Stimulated activated naive B cell treated with anti-CD40 and anti-IgM and Interleukin-4, amounts not matched to agents 10 μg/mL and 1 μg/mL and 100 μg/mL, for 72 hours (primary cell): Measurements from ENCODE around the gene CACYBP.

Source experiments
- ATAC-seq, 2 donors: fragments of 150-1000 bp; cut with Tn5 transposase; replicated peaks; 2 replicates each; pipeline ENCODE4 v1.10.0; 2021; ENCODE audit warnings: moderate library complexity in 1 of 2
- DNase-seq: peaks from one replicate; pipeline ENCODE4 v3.0.0; 2021
- H3K27ac Mint-ChIP-seq: one replicate; pipeline ENCODE4 v1.8.0; 2022; ENCODE audit warnings: mild to moderate bottlenecking, mixed read lengths
- H3K27me3 Mint-ChIP-seq, 2 donors: one replicate each; pipeline ENCODE4 v1.8.0; 2022; ENCODE audit warnings: mixed read lengths in 2 of 2
- H3K36me3 Mint-ChIP-seq, 2 donors: one replicate each; pipeline ENCODE4 v1.8.0; 2022; ENCODE audit warnings: mixed read lengths in 2 of 2, mild to moderate bottlenecking in 1 of 2
- H3K4me1 Mint-ChIP-seq, 2 donors: one replicate each; pipeline ENCODE4 v1.8.0; 2022; ENCODE audit warnings: mixed read lengths in 2 of 2, mild to moderate bottlenecking in 1 of 2
- H3K4me3 Mint-ChIP-seq, 2 donors: one replicate each; pipeline ENCODE4 v1.8.0; 2022; ENCODE audit warnings: mild to moderate bottlenecking in 2 of 2, mixed read lengths in 2 of 2, moderate library complexity in 1 of 2
- H3K9me3 Mint-ChIP-seq, 2 donors: one replicate each; pipeline ENCODE4 v1.8.0; 2022; ENCODE audit warnings: mixed read lengths in 2 of 2, mild to moderate bottlenecking in 1 of 2

The CACYBP gene

DNA sequence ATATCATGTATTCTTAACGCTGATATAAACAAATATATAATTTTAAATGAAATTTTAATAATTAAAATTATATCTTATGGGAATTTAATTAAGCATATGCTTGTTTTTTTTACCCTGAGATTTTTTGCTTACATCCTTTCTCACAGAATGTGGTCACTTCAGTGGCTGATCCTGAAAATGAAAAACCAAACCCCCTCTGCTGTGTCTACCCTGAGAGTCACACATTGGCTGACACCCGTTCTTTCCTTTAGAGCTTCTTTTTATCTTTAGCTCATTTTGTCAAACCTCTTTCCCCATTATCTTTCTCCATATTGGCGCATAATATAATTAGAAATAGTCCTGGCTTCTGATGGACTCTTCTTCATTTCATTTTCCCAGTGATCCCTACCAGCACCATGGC, 10.8 kb upstream of the CACYBP start:
- Mint-ChIP-seq H3K4me1 (peaks cover 7 to 22% of the 10 kb centered on the region in 2 donors), H3K36me3 (peaks cover 22 to 23% of the 10 kb centered on the region in 2 donors), H3K4me3 (no peak overlapping the region), H3K27me3 (no peaks in the 10 kb centered on the region), H3K9me3 (no peaks in the 10 kb centered on the region), H3K27ac (no peak overlapping the region)
- DNase-seq (no peak), ATAC-seq (no peak)

DNA sequence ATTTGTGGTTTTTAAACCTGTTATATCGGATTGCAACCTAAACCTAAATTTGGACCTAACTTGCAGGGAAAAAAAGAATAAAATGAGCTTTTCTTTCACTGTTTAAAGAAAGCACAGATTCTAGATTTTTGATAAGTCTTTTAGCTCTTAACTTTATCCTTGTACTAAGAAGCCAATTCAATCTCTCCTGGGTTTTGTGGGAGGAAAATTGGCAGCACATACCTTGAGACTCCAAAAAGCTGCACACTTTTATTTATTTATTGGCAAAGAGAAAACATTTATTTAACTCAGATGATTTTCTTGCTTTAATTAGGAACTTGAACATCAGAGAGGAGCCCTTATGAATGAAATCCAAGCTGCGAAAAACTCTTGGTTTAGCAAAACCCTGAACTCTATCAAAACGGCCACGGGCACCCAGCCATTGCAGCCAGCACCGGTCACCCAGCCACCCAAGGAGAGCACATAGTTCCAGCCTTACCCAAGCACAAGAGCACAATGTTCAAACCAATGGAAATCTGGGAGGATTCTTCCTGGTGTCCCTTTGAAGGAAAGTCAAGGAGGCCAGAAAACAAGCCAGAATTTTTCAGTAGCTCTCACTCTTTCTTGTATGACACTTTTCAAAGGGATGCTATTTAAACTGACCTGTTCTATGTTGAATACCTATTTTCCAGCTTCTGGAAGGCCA, 10.1 kb upstream of the CACYBP start:
- DNase-seq (no peak), ATAC-seq (no peak)
- Mint-ChIP-seq H3K4me1 (peaks cover 7 to 22% of the 10 kb centered on the region in 2 donors), H3K9me3 (no peaks in the 10 kb centered on the region), H3K4me3 (peak overlapping the region; percentile 61 to 62), H3K36me3 (peaks cover 21 to 24% of the 10 kb centered on the region in 2 donors), H3K27ac (peak overlapping the region; percentile 81), H3K27me3 (no peaks in the 10 kb centered on the region)

DNA sequence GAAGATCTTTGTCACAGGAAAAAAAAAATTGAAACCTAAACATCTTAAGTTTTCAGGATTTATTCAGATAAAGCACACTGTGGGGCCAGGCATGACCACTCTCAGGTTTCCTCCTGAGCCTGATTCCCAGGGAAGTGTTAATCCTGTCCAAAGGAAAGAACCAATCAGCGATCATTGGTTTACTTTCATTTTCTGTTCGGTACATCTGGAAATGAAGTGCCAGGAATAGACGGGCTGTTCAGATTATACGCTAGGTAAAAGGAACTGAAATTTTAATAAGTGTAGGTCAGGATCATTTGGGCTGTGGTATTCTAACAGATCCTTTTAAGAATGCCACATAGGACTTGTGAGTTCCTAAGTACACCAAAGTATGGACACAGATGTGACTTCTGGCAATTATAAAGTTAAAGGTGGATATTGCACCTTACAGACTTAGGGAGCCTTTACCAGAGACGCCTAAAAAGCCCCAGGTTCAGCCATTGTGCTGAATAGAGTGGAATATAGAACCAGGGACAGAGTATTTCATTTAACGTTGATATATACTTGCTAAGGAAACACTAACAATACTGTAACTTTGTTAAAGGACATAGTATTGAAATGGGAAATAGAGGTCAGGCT, 9.3 kb upstream of the CACYBP start:
- ATAC-seq (peak; percentile 72 to 75), DNase-seq (no peak)
- Mint-ChIP-seq H3K27ac (peak overlapping the region; percentile 91), H3K4me3 (peak overlapping the region; percentile 63 to 69), H3K9me3 (no peaks in the 10 kb centered on the region), H3K4me1 (peaks cover 7 to 22% of the 10 kb centered on the region in 2 donors), H3K27me3 (no peaks in the 10 kb centered on the region), H3K36me3 (peaks cover 18 to 24% of the 10 kb centered on the region in 2 donors)

DNA sequence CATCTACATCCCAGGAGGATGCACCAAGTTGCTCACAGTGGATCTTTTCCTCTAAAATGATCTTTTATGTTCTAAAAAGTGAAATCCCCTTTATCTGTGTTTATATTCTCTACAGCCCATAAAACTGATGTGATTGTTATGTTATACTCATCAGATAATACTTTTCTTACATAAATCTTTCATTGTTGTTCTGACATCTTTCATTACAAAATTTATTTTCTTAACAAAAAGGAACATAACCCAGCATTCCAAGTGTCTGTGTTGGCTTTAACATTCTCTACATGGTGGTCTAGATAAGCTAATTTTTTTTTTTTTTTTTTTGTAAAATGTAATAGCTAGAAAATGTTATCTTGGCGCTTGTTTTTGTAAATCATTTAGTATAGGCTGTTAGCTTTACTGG, 8.3 kb upstream of the CACYBP start:
- peaks cover 7 to 22% of the 10 kb centered on the region in 2 donors for H3K4me1 Mint-ChIP-seq
- H3K4me3 Mint-ChIP-seq: no peak overlapping the region
- H3K27me3 Mint-ChIP-seq: no peaks in the 10 kb centered on the region
- H3K27ac Mint-ChIP-seq: no peak overlapping the region
- no peaks in the 10 kb centered on the region for H3K9me3 Mint-ChIP-seq
- ATAC-seq: no peak
- DNase-seq: no peak
- peaks cover 18 to 24% of the 10 kb centered on the region in 2 donors for H3K36me3 Mint-ChIP-seq

DNA sequence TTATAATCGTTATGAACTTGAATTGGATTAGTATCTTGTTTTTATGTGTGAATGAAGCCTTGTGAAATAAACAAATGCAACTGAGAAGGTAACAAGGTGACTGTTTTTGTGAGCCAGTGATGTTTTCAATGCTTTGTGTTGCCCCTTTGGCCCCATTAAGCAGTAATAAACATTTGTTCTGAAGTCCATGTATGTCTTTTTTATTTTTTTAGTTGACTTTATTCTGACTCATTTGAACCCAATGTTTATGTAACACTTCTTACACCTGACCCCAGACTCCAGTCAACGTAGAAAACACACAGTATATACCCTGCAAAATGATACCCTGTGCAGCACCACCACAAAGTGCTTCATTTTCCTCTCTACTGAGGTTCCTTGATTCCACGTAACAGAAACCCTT, 4.6 kb upstream of the CACYBP start:
- peaks cover 6 to 8% of the 10 kb centered on the region in 2 donors for H3K36me3 Mint-ChIP-seq
- ATAC-seq: no peak
- H3K27ac Mint-ChIP-seq: no peak overlapping the region
- H3K4me1 Mint-ChIP-seq: peaks cover 2 to 6% of the 10 kb centered on the region in 2 donors
- DNase-seq: no peak
- no peaks in the 10 kb centered on the region for H3K27me3 Mint-ChIP-seq
- H3K9me3 Mint-ChIP-seq: no peaks in the 10 kb centered on the region
- H3K4me3 Mint-ChIP-seq: no peak overlapping the region

DNA sequence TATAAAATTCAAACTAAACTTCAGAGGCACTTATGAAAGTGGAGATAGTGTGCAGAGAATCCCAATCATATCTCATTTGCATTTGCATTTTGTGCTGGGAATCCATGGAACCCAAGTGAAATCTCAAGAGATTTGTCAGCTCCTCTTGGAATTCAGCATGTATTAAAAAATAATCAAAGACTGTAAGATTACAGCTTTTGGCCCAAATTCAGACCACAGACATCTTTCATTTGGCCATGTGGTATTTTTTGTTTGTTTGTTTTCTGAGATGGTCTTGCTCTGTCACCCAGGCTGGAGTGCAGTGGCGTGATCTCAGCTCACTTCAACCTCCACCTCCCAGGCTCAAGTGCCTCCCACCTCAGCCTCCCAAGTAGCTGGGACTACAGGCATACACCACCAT, 3.8 kb upstream of the CACYBP start:
- Mint-ChIP-seq H3K27me3 (no peaks in the 10 kb centered on the region), H3K36me3 (peaks cover 6 to 8% of the 10 kb centered on the region in 2 donors), H3K27ac (no peak overlapping the region), H3K9me3 (no peaks in the 10 kb centered on the region), H3K4me1 (peaks cover 2 to 4% of the 10 kb centered on the region in 2 donors), H3K4me3 (no peak overlapping the region)
- ATAC-seq (no peak), DNase-seq (no peak)

DNA sequence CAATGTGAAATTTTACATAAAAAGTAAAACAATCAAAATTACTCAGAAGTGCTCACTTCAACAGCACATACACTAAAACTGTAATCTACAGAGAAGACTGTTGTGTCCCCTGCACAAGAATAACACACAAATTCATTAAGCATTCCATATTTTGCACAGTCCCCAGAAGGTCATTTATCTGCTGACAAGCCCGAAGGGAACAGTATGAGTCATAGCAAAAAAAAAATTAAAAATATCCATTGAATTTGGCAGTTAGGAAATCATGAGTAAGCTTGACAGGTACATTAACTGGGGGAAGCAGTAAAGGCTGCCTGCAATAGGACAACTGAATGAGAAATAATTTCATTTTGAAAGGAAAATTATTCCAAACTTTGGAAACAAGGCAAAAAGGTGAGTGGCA, 3.3 kb upstream of the CACYBP start:
- no peak overlapping the region for H3K27ac Mint-ChIP-seq
- H3K9me3 Mint-ChIP-seq: no peaks in the 10 kb centered on the region
- no peak overlapping the region for H3K4me3 Mint-ChIP-seq
- DNase-seq (no peak), ATAC-seq (no peak)
- H3K27me3 Mint-ChIP-seq: no peaks in the 10 kb centered on the region
- H3K36me3 Mint-ChIP-seq: peaks cover 6 to 10% of the 10 kb centered on the region in 2 donors
- peaks cover 4 to 9% of the 10 kb centered on the region in 2 donors for H3K4me1 Mint-ChIP-seq

DNA sequence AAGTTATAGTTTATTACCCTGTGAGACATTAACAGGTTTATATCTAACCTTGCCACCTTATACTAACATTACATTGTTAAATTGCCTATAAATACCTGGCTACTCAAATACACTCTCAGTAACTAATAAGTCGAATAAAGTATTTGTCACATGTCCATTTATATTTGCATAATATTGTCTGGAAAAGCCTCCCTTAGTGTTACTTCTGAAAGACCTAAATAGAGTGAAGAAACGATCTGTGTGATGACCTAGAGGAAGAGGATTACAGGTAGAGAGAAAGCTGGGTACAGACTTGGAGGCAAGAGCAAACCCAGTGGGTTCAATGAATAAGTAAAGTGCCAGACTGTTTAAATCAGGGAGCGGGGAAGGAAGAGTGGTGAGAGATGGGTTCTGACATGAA, 2.7 kb upstream of the CACYBP start:
- DNase-seq: no peak
- no peaks in the 10 kb centered on the region for H3K9me3 Mint-ChIP-seq
- H3K4me1 Mint-ChIP-seq: peaks cover 4 to 15% of the 10 kb centered on the region in 2 donors
- no peak for ATAC-seq
- H3K36me3 Mint-ChIP-seq: peaks cover 6 to 12% of the 10 kb centered on the region in 2 donors
- H3K27me3 Mint-ChIP-seq: no peaks in the 10 kb centered on the region
- H3K4me3 Mint-ChIP-seq: peak overlapping the region in 1 of 2 donors; percentile 28
- peak overlapping the region; percentile 3 for H3K27ac Mint-ChIP-seq

DNA sequence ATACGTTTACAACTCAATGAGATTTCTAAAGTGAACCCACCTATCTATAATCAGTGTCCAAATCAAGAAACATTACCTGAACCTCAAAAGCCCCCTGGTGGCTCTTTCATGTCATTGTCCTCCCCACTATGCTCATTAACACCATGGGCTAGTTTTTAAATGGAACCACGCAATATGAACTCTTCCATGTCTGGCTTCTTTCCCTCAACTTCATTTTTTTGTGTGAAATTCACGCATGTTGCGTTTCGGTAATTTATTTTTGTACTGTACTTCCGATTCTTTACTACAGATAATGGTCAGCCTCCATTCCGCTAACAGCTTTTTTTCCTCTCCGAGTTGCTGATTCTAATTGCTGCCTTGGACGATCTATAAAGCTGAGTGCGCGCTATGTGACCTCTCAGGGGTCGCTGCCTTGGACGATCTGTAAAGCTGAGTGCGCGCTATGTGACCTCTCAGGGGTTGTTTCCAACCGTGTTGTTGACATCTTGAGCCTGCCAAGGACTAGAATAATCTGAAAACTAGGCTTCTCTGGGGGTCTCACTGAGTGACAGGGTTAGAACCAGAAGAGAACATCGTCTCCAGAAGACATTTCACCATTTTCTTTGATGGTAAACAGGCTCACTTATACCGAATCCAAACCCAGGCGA, 1.1 kb upstream of the CACYBP start:
- H3K4me3 Mint-ChIP-seq: no peak overlapping the region
- no peaks in the 10 kb centered on the region for H3K9me3 Mint-ChIP-seq
- peaks cover 9 to 15% of the 10 kb centered on the region in 2 donors for H3K36me3 Mint-ChIP-seq
- no peak overlapping the region for H3K27ac Mint-ChIP-seq
- ATAC-seq: peak; percentile 8 to 18
- H3K4me1 Mint-ChIP-seq: peaks cover 12 to 28% of the 10 kb centered on the region in 2 donors
- peak; percentile 38 for DNase-seq
- H3K27me3 Mint-ChIP-seq: no peaks in the 10 kb centered on the region

DNA sequence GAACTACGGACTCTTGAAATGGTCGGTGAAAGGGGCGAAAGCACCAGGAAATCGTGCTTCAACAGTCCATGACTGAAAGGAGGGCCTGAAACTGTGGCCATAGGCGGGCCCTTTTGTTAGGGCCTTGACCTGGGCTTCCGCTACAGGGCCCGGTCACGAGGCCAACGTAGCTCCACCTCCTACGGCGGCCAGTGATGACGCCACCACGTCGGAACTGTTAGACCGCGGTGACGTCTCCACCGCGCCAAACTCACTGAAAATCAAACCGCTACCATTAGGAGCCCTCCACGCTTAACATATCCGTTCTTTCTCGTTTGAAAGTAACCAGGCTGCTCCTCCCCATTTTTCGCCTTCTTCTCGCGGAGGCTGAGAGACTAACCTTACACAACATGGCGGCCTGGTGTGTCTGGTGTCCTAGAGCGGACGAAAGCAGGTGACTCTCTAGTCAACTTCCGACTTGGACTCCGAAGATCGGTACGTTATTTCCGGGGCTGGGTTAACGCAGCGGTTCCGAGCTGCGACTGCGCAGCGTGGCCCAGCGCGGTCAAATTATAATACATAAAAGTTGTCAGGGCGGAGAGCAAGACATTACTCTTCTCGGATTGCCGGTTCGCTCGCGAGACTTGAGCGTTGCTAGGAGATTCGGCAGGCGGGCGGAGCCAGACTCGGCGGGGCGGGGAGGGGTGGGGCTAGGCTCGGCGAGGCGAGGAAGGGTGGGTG, 371 bp upstream of the CACYBP start:
- Mint-ChIP-seq H3K9me3 (no peaks in the 10 kb centered on the region), H3K27me3 (no peaks in the 10 kb centered on the region), H3K36me3 (peaks cover 6 to 12% of the 10 kb centered on the region in 2 donors), H3K4me1 (peaks cover 12 to 30% of the 10 kb centered on the region in 2 donors), H3K27ac (no peak overlapping the region), H3K4me3 (no peak overlapping the region)
- peak; percentile 98 for DNase-seq
- peak; percentile 85 to 86 for ATAC-seq

DNA sequence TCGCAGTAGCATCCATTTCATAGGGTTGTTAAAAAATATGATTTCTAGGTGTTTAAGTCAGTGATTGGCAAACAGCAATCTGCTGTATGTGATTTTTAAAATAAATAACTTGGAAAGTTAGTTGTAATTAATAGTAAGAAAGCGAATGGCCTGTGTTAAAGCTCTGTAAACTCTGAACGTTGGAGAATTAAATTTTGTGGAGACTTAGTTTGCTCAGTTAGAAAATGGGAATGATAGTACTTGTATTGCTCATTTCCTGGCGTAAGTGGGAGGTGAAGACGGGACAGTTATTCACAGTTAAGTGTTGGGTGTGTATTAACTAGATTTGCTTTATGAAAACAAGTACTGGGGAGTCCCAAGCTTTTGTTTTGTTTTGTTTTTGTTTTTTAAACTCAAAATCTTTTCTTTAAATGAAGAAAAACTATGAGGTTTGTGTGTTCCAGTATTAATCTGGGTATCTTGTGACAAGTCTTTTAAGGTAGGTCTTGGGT, 995 bp downstream of the CACYBP start:
- Mint-ChIP-seq H3K36me3 (peaks cover 11 to 21% of the 10 kb centered on the region in 2 donors), H3K9me3 (no peaks in the 10 kb centered on the region), H3K4me1 (peaks cover 18 to 30% of the 10 kb centered on the region in 2 donors), H3K4me3 (no peak overlapping the region), H3K27me3 (no peaks in the 10 kb centered on the region), H3K27ac (no peak overlapping the region)
- DNase-seq (no peak), ATAC-seq (no peak)

DNA sequence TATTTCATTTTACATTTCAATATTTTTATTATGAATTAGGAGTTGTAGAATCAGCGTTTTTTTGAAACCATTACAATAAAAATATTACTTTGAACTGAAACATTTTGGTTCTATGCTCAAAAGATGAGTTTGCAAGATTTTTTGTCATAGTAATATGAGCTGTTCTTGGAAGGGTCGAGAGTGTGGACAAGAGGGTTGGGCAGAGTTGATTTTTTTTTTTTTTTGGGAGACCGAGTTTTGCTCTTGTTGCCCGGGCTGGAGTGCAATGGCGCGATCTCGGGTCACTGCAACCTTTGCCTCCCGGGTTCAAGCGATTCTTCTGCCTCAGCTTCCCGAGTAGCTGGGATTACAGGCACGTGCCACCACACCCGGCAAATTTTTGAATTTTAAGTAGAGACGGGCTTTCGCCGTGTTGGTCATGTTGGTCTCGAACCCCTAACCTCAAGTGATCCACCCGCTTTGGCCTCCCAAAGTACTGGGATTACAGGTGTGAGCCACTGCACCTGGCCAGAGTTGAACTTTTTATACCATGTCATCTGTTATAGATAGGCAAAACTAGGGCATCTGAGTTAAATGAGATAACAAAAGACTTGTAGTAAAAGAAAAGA, 3.3 kb downstream of the CACYBP start:
- ATAC-seq (no peak), DNase-seq (no peak)
- H3K4me3 Mint-ChIP-seq: no peak overlapping the region
- H3K36me3 Mint-ChIP-seq: peaks cover 10 to 21% of the 10 kb centered on the region in 2 donors
- H3K27me3 Mint-ChIP-seq: no peaks in the 10 kb centered on the region
- H3K9me3 Mint-ChIP-seq: no peaks in the 10 kb centered on the region
- peaks cover 17 to 32% of the 10 kb centered on the region in 2 donors for H3K4me1 Mint-ChIP-seq
- no peak overlapping the region for H3K27ac Mint-ChIP-seq

DNA sequence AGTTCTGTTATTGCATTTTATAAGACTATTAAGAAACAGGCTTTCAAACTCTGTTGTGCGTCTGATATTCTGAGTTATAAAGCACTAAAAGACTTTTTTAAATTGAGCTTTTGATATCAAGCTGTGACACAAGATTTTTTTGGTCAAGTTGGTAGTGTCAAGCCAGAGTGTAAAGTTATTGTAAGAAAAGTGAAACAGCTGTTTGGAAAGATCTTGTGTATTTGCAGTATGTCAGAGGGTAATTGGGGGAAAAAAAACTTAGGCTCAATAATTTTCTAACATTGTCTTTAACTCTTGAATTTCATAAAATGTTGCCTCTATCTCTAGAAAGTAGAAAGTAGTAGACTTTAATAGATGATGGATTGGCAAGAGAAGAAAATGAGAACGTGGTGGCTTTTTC, 3.8 kb downstream of the CACYBP start:
- no peaks in the 10 kb centered on the region for H3K27me3 Mint-ChIP-seq
- peaks cover 17 to 34% of the 10 kb centered on the region in 2 donors for H3K4me1 Mint-ChIP-seq
- H3K36me3 Mint-ChIP-seq: peaks cover 13 to 26% of the 10 kb centered on the region in 2 donors
- peak overlapping the region in 1 of 2 donors; percentile 25 for H3K4me3 Mint-ChIP-seq
- H3K9me3 Mint-ChIP-seq: no peaks in the 10 kb centered on the region
- DNase-seq (no peak), ATAC-seq (no peak)
- no peak overlapping the region for H3K27ac Mint-ChIP-seq
